GM19324 (cell line): ENCODE measurements around the gene MATR3.

Source experiments
- ATAC-seq: cut with Tn5 transposase; IDR thresholded peaks from one replicate; pipeline ENCODE4 v1.9.1; 2021; ENCODE audit warnings: mild to moderate bottlenecking, moderate library complexity; ENCODE audit not compliant: unreplicated experiment, low FRiP score

Gene MATR3

GRCh38 chr5:139271201-139272027 lies 22.1 kb upstream of the MATR3 start:
- no peak for ATAC-seq

- ATAC-seq: no peak
Observed at GRCh38 chr5:139272471-139273321, 20.8 kb upstream of the MATR3 start.

DNA sequence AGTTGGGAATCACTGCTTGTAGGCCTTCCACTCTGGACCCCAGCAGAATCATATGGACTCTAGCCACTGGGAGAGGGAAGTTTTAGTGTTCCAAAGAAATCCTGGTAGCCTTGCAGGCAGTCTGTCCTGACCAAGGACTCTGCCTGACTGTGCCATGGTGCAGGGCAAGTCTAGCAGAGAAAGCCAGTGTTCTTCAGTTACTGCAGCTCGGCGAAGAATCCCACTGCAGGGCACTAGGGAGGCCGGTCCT lies 20.3 kb upstream of the MATR3 start:
- no peak for ATAC-seq

DNA sequence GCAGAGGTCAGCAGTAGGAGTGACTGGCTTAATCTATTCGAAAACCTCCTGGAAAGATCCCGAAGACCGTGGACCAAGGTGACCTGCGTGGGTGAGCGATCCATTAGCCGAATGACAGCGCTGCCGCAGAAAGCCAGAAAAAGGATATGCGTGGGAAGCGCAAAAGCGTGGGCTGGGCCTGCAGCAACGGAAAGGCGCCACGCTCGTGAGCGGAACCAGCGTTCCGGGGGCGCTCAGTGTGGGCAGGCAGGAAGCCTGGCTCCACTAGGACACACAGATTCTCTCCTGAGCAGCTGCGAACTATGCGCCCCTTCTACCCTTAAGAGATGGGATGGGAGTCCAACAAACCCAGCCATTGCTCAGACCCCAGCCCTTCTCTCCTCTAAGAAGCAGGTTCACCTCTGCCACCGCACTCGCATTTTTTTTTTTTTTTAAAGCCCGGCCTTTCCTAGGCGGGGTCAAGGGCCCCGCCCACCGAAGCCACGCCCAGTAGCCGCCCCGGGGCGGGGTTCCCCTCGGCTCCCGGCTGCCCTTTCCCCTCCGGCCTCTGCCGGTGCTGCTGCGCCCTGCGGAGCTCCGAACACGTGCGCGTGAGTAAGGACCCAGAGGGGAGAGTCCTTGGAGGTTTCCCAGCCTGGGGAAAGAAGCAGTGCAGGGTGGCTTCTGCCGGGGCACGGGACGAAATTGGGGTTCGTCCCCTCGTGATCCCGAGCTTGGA lies 19.8 kb upstream of the MATR3 start:
- peak; percentile 90 for ATAC-seq

- ATAC-seq: no peak
Observed at GRCh38 chr5:139275536-139275935, 18.0 kb upstream of the MATR3 start.

GRCh38 chr5:139275956-139276355 lies 17.6 kb upstream of the MATR3 start:
- no peak for ATAC-seq

- no peak for ATAC-seq
Observed at GRCh38 chr5:139276426-139276825, 17.1 kb upstream of the MATR3 start.

DNA sequence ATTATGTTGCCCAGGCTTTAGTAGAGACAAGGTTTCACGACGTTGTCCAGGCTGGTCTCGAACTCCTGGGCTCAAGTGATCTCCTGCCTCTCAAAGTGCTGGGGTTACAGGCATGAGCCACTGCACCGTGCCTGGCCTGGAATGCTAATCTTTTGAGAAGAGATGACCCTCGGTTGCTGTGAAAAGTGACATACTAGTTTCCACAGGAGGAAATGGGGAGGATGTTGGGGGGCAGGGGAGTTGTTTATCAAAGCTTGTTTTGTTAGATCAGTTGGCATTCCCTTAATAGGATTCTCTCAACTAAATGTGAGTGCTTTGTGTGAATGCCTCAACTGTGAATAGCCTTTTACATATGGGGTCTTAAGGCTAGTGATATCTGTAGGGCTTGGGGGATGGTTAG lies 16.4 kb upstream of the MATR3 start:
- no peak for ATAC-seq

GRCh38 chr5:139278540-139279274 lies 14.8 kb upstream of the MATR3 start:
- no peak for ATAC-seq

DNA sequence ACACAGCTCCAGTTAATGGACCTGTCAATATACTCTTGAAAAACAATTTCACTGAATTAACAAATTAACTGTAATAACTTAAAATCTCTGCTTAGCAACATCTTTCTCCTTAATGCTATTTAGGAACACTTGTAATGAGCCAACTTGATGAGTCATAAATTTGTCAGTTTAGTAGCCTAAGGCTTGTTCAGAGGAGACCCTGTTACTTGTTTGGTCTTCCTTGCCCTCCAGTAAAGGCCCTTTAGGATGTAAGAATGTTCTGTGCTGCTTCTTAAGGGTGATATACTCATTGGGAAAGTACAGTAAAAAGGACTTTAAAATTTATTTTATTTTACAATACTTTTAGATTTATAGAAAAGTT lies 11.4 kb upstream of the MATR3 start:
- ATAC-seq: no peak

- ATAC-seq: no peak
Observed at GRCh38 chr5:139283252-139284166, 10.0 kb upstream of the MATR3 start.

- no peak for ATAC-seq
Observed at GRCh38 chr5:139284295-139284694, 9.2 kb upstream of the MATR3 start.

GRCh38 chr5:139285651-139286392 lies 7.7 kb upstream of the MATR3 start:
- no peak for ATAC-seq

- no peak for ATAC-seq
Observed at GRCh38 chr5:139287890-139288635, 5.5 kb upstream of the MATR3 start.

DNA sequence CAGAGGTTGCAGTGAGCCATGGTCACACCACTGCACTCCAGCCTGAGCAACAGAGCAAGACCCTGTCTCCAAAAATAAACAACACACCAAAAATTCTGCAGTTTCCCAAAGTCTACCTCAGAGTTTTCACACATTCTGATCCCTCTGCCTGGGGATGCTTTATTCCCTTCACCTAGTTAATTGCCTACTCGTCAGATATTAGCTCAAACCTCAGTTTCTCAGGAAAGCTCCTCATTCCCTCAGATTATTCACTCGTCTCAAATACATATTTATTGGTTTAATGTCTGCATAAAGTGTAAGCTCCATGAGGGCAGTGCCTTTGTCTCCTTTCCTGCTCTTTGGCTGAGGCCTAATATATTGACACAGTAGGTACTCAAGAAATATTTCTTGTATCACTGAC lies 2.5 kb upstream of the MATR3 start:
- no peak for ATAC-seq

DNA sequence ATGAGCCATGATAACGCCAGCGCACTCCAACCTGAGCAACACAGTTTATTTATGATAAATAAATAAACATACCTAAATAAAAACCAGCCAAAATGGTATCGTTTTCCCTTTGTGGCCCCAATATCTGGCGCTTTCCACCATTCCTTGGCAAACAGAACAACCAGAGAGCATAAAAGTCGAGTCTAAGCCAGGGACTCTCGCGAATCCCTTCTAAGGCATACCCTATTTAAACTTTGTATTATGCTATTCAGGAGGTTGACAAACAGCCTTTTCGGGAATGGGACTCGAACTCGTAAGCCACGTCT lies 386 bp upstream of the MATR3 start:
- ATAC-seq: no peak

GRCh38 chr5:139294374-139295165 lies 1.0 kb downstream of the MATR3 start:
- ATAC-seq: peak; percentile 44
